Transverse colon (tissue), 4 donors: Measurements from ENCODE around the gene SYNGR1.

ENCODE experiments used
- POLR2A ChIP-seq: fragments of 450-650 bp; IDR thresholded peaks from one replicate; pipeline ENCODE4 v1.6.1; 2016; ENCODE audit warnings: antibody characterized with exemption, mild to moderate bottlenecking, moderate library complexity
- POLR2AphosphoS5 ChIP-seq, 3 donors: sonication (generic); formaldehyde crosslinking; IDR thresholded peaks; one replicate each; pipeline ENCODE4 v1.6.1; 2016; ENCODE audit warnings: antibody characterized with exemption in 3 of 3
- TF ChIP-seq, protein P1 (sequence below), 5 experiments: fragments of 200-600 bp in 3 of 5; fragments of 450-650 bp in 2 of 5; sonication (generic) in 3 of 5; IDR thresholded peaks; 1 replicate in 2 of 5; 2 replicates in 3 of 5; pipeline ENCODE4 v1.5.1; 2016 to 2017; ENCODE audit warnings: antibody characterized with exemption in 5 of 5, inconsistent platforms in 3 of 5, mild to moderate bottlenecking in 2 of 5, moderate library complexity in 1 of 5

DNA sequence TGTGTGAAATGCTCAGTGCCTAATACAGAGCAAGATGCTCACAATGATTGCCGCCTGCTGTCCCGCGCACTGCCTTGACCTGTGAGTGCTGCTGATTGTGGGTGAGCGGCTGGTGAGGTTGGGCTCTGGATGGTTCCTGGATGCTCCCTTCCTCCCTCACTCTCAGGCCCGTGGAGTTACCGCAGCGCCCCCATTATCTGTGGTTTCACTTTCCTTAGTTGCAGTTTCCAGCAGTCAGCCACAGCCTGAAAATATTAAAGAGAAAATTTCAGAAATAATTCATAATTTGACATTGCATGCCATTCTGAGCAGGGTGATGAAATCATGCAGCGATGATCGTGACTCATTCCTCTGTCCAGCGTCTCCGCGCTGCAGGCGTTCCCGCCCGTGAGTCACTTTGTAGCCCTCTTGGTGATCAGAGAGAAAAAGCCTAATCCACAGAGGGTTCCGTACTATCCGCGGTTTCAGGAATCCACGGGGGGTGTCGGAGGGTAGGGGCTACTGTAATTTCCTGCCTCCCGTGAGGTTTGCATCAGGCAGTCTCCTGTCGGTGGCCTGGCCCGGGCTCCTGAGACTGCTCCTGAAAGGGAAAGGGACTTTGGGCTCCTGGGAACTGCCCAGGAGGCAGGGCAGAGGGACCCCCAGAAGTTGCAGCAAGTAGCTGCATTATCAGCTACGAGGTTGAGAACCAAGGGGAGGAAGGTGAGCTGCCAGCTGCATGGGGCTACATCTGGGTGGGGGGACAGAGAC is 41.0 kb upstream of the SYNGR1 start:
- TF ChIP-seq, protein P1, sequence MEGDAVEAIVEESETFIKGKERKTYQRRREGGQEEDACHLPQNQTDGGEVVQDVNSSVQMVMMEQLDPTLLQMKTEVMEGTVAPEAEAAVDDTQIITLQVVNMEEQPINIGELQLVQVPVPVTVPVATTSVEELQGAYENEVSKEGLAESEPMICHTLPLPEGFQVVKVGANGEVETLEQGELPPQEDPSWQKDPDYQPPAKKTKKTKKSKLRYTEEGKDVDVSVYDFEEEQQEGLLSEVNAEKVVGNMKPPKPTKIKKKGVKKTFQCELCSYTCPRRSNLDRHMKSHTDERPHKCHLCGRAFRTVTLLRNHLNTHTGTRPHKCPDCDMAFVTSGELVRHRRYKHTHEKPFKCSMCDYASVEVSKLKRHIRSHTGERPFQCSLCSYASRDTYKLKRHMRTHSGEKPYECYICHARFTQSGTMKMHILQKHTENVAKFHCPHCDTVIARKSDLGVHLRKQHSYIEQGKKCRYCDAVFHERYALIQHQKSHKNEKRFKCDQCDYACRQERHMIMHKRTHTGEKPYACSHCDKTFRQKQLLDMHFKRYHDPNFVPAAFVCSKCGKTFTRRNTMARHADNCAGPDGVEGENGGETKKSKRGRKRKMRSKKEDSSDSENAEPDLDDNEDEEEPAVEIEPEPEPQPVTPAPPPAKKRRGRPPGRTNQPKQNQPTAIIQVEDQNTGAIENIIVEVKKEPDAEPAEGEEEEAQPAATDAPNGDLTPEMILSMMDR (IDR thresholded peaks at IDR 0.05): no peak
- TF ChIP-seq POLR2A: no peak
- TF ChIP-seq POLR2AphosphoS5 (IDR thresholded peaks at IDR 0.05): peak in 1 of 3 donors; percentile 20
